ENCODE measurements around the gene SRGAP3. TPM values are rescaled to one million over a fixed set of nuclear protein-coding genes. Genes with fewer than 3 reads are reported as not detected.

The SRGAP3 gene
- total RNA-seq, 4 donors from 2014 or later, result 14.7 to 58.9 (median 18.7) TPM

- TF ChIP-seq CTCF (IDR thresholded peaks at IDR 0.05) (no peak), POLR2A (IDR thresholded peaks at IDR 0.05) (no peak)
- intact Hi-C loops (cut with DNase I), result no loop called here
- WGBS, 2 donors, result 83 to 88% methylated on average over 2 of the region's 2 CpGs
- Histone ChIP-seq H3K27me3 (no peaks in the 10 kb centered on the region), H3K4me3 (replicated peaks in 1 of 3) (no peak overlapping the region), H3K36me3 (no peaks in the 10 kb centered on the region), H3K27ac (no peak overlapping the region), H3K4me1 (peaks cover 0 to 9% of the 10 kb centered on the region in 2 donors), H3K9me3 (no peaks in the 10 kb centered on the region)
- DNase-seq, result no peak
Measured at GRCh38 chr3:9211155-9211950, 38.1 kb downstream of the SRGAP3 start.

- H3K4me3 ChIP-seq (replicated peaks in 1 of 3), result no peak overlapping the region
- no peak for DNase-seq
- no peaks in the 10 kb centered on the region for H3K36me3 ChIP-seq
- intact Hi-C loops (cut with DNase I), result no loop called here
- peaks cover 0 to 7% of the 10 kb centered on the region in 2 donors for H3K4me1 ChIP-seq
- WGBS, 2 donors, result 88 to 93% methylated on average over 3 of the region's 3 CpGs
- TF ChIP-seq POLR2A (IDR thresholded peaks at IDR 0.05), result no peak
- TF ChIP-seq CTCF (IDR thresholded peaks at IDR 0.05), result no peak
- H3K9me3 ChIP-seq, result no peaks in the 10 kb centered on the region
- H3K27me3 ChIP-seq, result no peaks in the 10 kb centered on the region
- no peak overlapping the region for H3K27ac ChIP-seq
Measured at GRCh38 chr3:9209777-9210176, 39.7 kb downstream of the SRGAP3 start.

GRCh38 chr3:9208605-9209152 lies 40.8 kb downstream of the SRGAP3 start:
- Histone ChIP-seq H3K4me3 (replicated peaks in 1 of 3) (no peak overlapping the region), H3K4me1 (no peaks in the 10 kb centered on the region), H3K27me3 (no peaks in the 10 kb centered on the region), H3K9me3 (no peaks in the 10 kb centered on the region), H3K27ac (no peak overlapping the region), H3K36me3 (no peaks in the 10 kb centered on the region)
- intact Hi-C loops (cut with DNase I), result no loop called here
- DNase-seq, result no peak
- WGBS, 2 donors, result 69 to 80% methylated on average over 2 of the region's 2 CpGs
- TF ChIP-seq POLR2A (IDR thresholded peaks at IDR 0.05) (no peak), CTCF (IDR thresholded peaks at IDR 0.05) (no peak)

- Histone ChIP-seq H3K27ac (no peak overlapping the region), H3K27me3 (no peaks in the 10 kb centered on the region), H3K4me1 (no peaks in the 10 kb centered on the region), H3K4me3 (replicated peaks in 1 of 3) (no peak overlapping the region), H3K9me3 (no peaks in the 10 kb centered on the region), H3K36me3 (no peaks in the 10 kb centered on the region)
- intact Hi-C loops (cut with DNase I), result no loop called here
- TF ChIP-seq POLR2A (IDR thresholded peaks at IDR 0.05) (no peak), CTCF (IDR thresholded peaks at IDR 0.05) (no peak)
- no peak for DNase-seq
- WGBS, 2 donors, result 95% methylated on average over 7 of the region's 7 CpGs
Measured at GRCh38 chr3:9207116-9207763, 42.2 kb downstream of the SRGAP3 start.

- intact Hi-C loops (cut with DNase I), result no loop called here
- Histone ChIP-seq H3K36me3 (no peaks in the 10 kb centered on the region), H3K27ac (no peak overlapping the region), H3K4me3 (replicated peaks in 1 of 3) (no peak overlapping the region), H3K27me3 (no peaks in the 10 kb centered on the region), H3K9me3 (no peaks in the 10 kb centered on the region), H3K4me1 (no peaks in the 10 kb centered on the region)
- DNase-seq, result no peak
- WGBS, 2 donors, result 91% methylated on average over 4 of the region's 4 CpGs
- TF ChIP-seq CTCF (IDR thresholded peaks at IDR 0.05) (no peak), POLR2A (IDR thresholded peaks at IDR 0.05) (no peak)
Measured at GRCh38 chr3:9206287-9206686, 43.2 kb downstream of the SRGAP3 start.
